GM21576 (cell line): ENCODE results near the gene LMX1A.

Experiments
- ATAC-seq: cut with Tn5 transposase; IDR thresholded peaks from one replicate; pipeline ENCODE4 v1.9.1; 2021; ENCODE audit warnings: mild to moderate bottlenecking, moderate library complexity; ENCODE audit not compliant: unreplicated experiment

LMX1A gene

GRCh38 chr1:165276314-165276713 lies 80.2 kb downstream of the LMX1A start:
- ATAC-seq, result no peak

DNA sequence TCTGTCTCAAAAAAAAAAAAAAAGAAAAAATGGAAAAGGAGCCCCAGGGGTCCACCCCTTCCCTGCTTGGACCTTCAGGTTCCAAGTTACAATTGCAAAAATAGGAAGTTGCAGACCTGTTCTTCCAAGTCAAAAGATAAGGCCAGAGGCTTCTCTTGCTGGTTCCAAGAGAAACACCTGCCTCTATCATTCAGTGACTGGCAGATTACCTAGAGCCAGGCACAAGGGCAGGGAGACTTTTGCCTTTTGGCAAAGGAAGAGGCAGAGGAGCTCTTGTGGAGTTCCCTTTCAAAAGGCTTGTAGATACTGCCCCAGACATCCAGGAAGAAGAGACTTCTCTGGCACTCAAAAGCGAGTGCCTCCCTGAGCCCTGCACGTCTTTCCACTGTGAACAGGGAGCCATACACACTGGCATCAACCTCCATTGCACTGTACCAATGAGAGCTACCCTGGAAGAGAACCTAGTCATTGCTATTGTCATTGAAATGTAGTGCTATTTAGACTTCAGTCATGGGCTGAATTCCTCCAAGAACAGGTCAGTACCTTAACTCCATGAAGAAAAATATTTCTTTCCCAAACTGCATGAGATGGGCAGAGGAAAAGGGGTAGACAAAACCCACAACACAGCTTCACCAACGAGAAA lies 91.2 kb downstream of the LMX1A start:
- ATAC-seq, result no peak

GRCh38 chr1:165259706-165260428 lies 96.6 kb downstream of the LMX1A start:
- ATAC-seq, result no peak

- ATAC-seq, result no peak
Observed at GRCh38 chr1:165259236-165259635, 97.3 kb downstream of the LMX1A start.

GRCh38 chr1:165257969-165258459 lies 98.5 kb downstream of the LMX1A start:
- no peak for ATAC-seq

GRCh38 chr1:165254896-165255625 lies 101.5 kb downstream of the LMX1A start:
- ATAC-seq, result no peak

DNA sequence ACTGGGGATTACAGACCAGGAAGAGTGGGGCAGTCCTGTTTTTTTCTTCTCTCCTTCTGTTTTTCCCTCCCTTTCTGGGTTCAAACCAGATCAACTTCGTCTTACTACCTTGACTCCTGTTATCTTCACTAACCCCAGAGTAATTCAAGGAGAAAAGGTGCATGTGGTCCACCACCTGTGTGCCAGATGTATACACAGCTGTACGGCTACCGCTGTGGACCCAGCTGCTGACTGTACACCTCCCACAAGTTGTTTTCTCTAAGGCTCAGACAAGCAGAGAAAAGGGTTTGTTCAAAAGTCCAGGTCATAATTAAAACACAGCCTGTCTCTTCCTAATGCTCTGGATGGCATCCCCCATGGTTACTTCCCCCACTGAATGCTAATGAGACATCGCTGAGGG lies 102.1 kb downstream of the LMX1A start:
- no peak for ATAC-seq

- ATAC-seq, result no peak
Observed at GRCh38 chr1:165253818-165254254, 102.7 kb downstream of the LMX1A start.

- ATAC-seq, result no peak
Observed at GRCh38 chr1:165248969-165249571, 107.4 kb downstream of the LMX1A start.

GRCh38 chr1:165241952-165242351 lies 114.6 kb downstream of the LMX1A start:
- no peak for ATAC-seq

GRCh38 chr1:165241321-165241720 lies 115.2 kb downstream of the LMX1A start:
- no peak for ATAC-seq

DNA sequence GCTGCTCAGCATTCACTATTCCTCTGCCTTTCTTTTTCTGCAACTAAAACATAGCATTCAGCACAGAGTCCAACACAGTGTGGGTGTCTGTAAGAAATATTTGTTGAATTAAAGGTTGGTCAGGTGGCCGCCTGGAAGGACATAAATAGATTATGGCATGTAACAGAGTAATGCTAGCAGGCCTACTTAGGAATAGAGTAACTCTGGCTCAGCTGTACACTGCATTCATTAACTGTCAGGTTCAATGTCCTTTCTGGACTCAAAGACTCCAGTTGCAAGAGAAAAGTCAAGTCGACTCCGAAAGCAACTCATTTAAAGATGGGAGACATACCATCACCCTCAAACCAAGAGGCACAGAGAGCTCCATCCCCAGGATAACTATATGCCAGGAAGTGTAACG lies 116.0 kb downstream of the LMX1A start:
- ATAC-seq, result no peak

DNA sequence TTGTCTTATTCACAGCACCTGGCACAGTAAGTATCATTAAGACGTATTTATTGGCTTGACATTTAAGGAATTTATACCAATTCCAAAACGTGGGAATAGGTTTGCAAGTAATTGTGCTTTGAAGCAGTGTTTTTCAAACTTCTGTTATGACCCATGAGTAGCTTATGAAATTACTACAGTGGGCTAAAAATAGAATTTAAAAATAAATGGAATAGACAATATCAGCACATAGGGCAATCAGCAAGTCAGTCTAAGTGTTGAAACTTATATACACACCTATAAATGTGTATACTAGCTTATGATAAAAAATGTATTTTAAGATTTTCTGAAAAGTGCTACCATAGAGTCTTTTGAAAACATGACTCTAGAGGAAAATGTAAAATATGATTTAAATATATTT lies 116.6 kb downstream of the LMX1A start:
- no peak for ATAC-seq

DNA sequence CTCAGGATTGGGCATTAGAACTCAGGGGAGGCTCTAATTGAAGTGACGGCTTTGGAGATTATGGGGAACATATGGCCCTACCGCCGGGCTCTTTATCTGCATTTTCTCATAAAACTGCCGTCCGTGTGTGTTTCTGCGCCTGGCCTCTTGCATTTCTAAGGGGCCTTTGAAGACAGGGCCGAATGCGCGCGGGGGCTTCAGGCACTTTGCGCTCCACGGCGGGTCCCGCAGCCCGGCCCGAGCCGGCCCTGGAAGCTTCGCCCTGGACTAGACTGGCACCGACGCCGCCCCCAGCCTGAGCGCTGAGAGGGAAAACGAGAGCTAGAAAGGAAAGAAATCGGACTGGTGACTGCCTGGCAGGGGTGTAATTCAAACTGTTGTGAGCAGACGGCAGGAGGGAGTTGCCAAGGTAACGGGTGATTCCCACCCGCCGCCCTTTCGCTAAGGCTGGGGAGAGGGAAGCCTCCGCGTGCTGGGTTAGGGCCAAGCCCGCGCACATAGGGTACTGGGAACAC lies 120.7 kb downstream of the LMX1A start:
- no peak for ATAC-seq

DNA sequence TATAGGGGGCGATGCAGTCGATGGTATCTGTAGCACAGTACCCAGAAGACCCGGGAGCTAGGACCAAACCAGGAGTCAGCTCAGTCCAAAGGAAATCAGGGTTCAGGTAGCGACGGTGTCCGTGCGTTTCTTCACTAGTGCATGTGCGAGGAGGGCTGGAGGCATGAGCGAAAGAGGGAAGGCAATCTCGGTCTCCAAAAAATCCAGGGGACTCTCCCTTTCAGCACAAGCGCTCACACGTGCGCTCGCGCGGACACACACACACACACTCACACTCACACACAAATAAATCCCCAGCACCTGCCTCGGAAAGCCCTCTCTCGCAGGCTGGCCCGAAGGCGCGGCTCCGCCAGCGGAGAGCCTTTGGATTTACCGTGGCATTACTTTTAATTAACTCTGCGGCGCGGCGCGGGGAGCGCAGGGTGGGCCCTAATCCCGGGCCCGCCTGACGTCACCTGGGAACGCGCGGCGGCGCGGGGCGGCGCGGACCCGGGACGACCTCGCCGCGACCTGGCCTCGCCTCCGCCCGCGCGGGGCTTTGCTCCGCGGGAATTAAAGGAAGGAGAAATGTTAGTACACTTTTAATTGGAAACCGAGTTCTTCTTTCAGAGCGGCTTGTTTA lies 121.2 kb downstream of the LMX1A start:
- ATAC-seq, result no peak

DNA sequence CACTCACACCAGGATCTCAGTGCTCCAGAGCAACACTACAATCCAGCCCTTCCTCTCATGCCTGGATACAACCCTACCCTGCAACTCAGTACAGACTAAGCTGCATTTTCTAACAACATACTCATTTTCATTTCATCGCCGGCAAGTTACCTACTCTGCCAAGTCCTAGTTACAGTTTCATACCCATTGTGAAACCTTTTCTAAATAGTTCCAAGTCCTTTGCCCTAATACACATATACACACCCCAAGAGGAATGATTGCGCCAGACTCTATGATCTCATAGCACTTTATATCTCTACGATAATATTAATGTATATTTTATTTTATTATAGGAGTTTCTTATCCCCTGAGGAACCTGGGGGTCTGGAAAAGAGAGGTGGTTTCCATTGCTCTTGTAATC lies 122.4 kb downstream of the LMX1A start:
- no peak for ATAC-seq

GRCh38 chr1:165228676-165229075 lies 127.8 kb downstream of the LMX1A start:
- ATAC-seq, result no peak

GRCh38 chr1:165228111-165228655 lies 128.3 kb downstream of the LMX1A start:
- ATAC-seq, result no peak

DNA sequence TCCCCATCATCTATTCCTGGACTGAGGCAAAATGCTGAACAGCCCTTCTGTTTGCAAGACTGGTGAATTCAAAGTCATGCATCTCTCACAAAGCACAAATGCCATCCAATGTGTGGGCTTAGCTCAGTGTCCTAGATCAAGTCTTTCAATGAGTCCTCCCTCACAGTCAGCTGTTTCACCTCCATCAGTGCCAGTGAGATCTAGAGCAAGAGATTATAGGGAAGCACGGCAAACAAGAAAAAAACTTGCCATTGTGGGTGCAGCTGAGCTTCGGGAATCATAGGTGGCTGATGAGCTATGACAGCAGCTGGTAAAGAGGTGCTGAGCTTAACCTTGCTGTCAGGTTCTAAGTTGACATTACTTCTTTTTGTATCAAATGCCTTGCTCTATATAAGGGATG lies 130.2 kb downstream of the LMX1A start:
- no peak for ATAC-seq

- no peak for ATAC-seq
Observed at GRCh38 chr1:165225650-165226049, 130.9 kb downstream of the LMX1A start.
